Mesenteric fat pad (tissue), 1 donor: Measurements from ENCODE around the gene SMIM38. TPM values are rescaled to one million over a fixed set of nuclear protein-coding genes. Genes with fewer than 3 reads are reported as not detected.

Experiments
- DNase-seq: peaks from one replicate; pipeline ENCODE4 v3.0.0-alpha.2; 2020; ENCODE audit warnings: low spot score
- total RNA-seq: library from RNA; stranded (reverse); fragmentation: NEBNext Ultra II Directional; extraction: Animal tissue kit (Norgen Biotek cat#: 25700); gene quantifications from one replicate; pipeline ENCODE4 v1.2.1, GENCODE V29; 2021
- donor health status: DM: yes; HTN: yes; CAD: no.

SMIM38 gene
- total RNA-seq, 1 donor from 2014 or later: 0.29 TPM

DNA sequence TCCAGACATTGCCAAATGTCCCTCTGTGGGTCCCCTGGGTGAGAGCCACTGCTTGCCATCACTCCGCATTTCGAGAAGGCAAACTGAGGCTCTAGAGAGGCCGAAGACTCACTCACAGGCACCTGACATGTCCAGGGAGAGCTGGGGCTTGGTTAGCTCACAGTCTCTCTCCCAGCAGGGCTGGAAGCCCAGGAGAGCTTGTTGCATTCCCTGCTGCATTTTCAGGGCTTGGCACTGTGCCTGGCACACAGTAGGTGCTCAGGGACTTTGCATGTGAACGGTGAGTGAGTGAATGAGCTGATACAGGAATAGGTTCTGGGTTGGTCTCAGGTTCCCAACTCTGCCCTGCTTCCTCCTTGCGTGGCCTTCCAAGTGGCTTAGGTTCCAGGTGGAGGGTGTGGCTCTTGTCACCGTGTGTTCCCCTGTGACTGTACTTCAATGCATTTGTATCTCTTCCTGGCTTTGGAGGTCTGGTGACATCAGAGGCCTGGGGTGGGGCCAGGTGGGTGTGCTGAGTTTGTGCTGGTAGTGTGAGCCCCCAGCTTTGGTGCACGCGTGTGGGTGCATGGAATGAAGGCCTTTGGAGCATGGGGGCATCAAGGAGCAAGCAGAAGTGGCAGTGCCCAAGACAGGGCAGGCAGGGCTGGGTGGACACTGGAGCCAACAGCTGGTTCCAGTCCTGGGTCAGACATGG lies 18.4 kb upstream of the SMIM38 start:
- DNase-seq: peak; percentile 75

DNA sequence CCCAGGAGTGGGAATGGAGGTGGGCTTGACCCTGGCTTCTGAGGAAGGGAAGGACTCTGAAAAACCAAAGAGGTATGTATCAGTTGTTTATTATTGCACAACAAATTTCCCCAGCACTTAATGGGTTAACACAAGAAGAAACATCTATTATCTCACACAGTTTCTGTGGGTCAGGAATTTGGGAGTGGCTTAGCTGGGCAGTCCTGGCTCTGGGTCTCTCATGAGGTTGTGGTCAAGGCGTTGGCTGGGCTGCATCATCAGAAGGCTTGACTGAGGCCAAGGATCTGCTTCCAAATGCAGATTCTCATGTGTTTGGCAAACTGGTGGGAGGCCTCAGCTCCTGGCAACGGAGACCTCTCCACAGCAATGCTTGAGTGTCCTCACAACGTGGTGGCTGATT lies 17.5 kb upstream of the SMIM38 start:
- DNase-seq: no peak

DNA sequence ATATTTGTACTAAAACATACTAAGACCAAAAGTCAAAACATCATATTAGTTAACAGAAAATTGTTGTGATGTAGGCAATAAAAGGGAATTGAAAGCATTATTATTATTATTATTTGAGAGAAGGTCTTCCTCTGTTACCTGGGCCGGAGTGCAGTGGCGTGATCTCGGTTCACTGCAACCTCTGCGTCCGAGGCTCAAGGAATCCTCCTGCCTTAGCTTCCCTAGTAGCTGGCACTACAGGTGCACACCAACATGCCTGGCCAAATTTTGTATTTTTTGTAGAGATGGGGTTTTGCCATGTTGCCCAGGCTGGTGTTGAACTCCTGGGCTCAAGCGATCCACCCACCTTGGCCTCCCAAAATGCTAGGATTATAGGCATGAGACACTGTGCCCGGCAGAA lies 15.6 kb upstream of the SMIM38 start:
- peak; percentile 22 for DNase-seq

DNA sequence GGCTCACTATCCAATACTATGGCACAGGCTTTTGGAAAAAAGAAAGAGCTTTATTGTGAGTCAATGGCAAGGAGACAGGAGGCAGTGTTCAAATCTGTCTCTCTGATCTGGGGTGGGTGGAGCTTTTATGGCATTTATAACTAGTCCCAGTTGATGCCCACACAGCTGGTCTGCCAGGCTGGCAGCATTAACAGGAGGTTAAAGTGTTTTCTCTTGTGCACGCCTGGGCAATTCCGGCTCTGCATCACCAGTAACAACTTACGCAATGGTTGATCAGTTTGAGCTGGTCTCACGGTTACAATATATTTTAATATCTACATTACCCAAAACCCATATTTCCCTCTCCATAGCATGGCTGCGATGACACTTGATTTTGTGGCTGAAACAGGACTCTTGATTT lies 15.1 kb upstream of the SMIM38 start:
- peak; percentile 22 for DNase-seq

DNA sequence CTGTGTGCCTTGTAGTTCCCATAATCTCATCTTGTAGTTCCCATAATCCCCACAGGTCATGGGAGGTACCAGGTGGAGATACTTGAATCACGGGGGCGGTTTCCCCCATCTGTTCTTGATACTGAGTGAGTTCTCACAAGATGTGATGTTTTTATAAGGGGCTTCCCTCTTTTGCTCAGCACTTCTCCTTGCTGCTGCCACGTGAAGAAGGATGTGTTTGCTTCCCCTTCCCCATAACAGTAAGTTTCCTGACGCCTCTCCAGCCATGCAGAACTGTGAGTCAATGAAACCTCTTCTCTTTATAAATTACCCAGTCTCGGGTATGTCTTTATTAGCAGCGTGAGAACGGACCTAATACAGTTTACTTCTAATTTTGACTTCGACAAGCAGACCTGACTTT lies 14.0 kb upstream of the SMIM38 start:
- no peak for DNase-seq

DNA sequence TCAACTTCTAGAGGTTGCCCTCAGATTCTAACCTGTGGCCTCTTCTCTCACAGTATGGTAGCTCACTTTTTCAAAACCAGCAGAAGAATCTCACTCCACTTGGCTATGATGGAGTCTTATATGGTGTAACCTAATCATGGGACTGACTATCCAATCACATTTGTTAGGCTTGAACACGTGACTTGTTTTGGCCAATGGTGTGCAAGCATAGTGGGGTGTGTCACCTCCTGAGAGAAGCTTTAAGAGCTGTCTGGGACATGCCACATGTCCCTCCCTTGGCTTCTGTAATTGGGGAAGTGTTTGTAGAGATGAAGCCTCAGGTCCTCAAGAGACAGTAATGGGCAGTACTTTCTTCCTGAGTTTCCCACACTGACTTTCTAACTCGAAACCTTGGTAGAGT lies 12.8 kb upstream of the SMIM38 start:
- DNase-seq: no peak

DNA sequence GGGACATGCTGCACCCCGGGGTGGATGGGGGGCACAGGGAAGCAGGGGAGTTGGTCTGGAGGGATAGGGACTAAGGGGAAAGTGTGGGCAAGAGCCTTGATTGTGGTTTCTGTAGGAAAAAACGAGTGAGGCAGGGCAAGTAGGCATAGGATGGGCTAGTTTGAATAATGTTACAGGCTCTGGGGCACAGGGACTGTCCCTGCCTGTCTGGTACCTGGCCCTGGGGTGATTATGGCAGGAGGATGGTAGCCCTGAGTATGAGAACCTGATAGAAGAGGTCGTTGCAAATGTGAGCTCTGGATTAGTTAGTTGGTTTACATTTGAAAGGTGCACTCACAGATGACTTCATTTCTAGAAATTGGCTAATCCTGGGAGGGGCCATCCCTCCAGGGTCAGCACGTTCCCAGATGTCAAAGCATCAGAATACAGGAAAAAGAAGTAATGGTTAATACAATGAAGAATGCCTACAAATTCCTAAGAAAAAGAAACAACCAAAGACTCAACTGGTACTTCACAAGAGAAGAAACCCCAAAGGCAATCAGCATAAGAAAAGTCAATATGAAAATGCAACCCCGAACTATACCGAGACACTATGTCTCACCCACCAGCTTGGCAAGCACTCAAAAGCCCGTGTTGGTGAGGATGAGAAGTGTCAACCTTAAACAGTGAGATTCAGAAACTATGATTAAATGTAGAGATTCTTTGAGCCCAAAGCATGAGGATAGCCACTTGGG lies 11.3 kb upstream of the SMIM38 start:
- no peak for DNase-seq

DNA sequence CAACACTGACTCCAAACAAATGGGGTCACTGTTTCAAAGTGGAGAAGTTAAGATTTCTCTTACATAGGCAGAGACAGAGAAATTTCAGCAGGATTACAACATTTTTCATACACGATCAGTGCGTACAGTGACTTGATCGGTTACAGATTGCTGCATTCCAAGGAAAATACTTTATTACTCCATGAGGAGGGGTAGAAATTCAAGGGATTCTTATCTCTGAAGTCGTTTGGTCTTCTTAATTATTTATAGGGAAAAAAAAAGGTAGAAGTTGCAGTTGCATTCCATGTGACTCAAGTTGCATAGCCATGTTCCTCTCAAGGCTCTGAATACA lies 10.7 kb upstream of the SMIM38 start:
- DNase-seq: no peak

DNA sequence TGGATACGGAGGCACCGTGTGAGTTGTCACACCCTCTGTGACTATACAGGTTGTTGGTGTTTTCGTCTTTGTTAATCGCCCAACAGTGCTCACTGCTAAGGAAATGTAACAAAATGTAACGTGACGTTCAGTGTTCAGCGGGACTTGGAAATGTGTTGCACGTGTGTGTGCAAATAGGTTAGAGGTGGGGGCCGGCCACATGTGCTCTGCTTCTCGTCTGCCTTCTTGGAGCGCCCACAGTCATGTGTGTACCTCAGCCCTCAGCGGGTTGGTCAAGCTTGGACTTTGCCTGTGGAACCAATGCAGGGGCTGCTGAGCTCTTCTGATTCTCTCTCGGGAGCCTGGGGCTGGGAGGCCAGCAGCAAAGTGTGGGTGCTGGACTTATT lies 7.4 kb upstream of the SMIM38 start:
- peak; percentile 75 for DNase-seq

DNA sequence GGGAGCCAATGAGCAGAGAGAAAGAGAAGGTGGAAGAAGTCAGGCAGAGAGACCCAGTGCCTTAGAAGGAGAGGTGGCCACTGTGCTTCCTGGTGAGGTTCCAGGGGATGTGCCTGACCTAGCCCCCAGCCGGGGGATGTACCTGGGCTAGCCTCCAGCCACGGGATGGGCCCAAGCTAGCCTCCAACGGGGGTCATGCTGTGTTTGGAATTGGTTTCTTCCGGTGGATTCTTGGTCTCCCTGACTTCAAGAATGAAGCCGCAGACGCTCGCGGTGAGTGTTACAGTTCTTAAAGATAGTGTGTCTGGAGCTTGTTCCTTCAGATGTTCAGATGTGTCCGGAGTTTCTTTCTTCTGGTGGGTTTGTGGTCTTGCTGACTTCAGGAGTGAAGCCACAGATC lies 6.9 kb upstream of the SMIM38 start:
- DNase-seq: no peak

DNA sequence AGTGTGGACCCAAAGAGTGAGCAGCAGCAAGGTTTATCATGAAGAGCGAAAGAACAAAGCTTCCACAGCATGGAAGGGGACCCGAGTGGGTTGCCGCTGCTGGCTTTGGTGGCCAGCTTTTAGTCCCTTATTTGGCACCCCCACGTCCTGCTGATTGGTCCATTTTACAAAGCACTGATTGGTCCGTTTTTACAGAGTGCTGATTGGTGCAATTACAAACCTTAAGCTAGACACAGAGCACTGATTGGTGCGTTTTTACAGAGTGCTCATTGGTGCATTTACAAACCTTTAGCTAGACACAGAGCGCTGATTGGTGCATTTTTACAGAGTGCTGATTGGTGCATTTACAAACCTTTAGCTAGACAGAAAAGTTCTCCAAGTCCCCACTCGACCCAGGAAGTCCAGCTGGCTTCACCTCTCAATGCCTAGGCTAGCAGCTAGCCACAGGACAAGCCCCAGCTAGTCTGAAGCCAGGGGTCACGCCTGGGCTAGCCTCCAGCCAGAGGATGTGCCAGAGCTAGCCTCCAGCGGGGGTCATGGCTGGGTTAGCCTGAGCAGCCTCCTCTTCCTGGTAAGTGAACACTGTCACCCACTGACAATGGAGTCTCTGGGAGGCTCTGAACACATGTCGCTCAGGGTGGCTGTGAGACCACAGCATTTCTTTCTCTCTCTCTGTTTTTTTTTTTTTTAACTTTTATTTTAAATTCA lies 6.2 kb upstream of the SMIM38 start:
- DNase-seq: peak; percentile 72

DNA sequence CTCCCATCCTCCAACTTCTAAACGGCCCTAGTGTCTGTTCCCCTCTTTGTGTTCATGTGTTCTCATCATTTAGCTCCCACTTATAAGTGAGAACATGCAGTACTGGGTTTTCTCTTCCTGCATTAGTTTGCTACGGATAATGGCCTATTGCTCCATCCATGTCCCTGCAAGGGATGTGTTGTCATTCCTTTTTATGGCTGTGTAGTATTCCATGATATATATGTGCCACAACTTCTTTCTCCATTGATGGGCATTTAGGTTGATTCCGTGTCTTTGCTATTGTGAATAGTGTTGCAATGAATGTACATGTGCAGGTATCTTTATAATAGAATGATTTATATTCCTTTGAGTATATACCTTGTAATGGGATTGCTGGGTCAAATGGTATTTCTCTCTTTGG lies 5.6 kb upstream of the SMIM38 start:
- DNase-seq: no peak

DNA sequence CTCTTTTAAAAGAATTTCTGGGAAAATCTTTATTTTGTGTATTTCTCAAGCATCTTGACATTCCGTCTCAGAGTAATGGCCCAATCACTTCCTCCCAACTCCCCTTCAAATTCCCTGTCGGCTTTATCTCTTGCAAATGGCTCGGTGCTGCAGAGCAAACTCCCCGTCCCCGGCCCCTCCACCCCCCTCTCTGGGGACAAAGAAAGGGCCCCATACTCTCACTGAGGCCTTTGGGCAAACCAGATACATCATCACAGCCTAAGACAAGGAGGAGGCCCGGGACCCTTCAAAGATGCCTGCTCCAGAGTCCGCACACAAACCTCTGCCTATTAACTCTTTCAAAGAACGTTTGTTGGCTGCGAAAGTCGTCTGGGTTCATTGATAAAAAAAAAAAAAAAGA lies 3.9 kb upstream of the SMIM38 start:
- no peak for DNase-seq

DNA sequence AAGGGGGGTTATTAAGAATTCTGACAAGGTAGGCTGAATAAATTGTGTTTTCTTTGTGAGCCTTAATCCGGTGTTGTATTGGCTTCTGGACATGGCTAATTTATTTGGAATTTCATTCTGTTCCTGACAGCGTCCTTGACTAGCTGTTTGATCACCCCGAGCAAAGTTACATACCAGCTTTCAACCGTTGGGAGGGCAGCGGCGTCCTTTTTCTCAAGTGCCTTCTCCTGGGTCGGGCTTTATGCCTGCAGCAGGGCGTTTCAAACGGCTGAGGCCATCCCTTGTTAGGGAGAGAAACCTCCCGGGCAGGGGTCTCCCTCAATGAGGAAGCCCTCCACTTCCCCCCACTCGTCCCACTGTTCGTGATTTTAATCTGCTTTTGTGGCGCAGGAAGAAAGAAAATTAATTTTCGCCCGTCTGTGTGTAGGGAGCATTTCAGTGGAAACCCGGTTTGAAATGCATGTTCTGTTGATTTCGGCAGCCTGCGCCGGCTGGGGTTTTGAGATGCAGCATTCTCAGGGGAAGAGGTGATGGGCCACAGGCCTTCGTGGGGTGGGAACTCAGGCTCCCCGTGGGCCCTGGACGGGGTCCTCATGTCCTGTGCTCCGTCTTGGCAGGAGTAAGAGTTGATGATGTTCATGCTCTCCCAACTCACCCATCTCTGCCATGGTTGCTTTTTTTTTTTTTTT lies 2.9 kb upstream of the SMIM38 start:
- no peak for DNase-seq

DNA sequence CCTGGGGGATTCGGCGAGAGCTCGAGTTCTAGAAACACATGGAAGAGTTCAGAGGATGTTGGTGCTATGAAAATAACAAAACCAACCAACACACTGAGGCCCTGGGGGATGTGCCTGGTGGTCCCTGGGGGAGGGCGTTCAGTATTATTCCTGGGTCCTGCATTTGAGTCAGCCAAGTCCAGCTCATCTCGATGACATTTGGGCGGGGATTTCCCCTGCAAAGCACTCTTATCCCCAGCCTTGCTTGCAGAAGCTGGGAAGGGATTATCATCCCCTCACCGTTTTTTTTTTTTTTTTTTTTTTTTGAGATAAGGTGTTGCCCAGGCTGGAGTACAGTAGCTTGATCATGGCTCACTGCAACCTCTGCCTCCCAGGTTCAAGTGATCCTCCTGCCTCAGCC lies 2.1 kb upstream of the SMIM38 start:
- DNase-seq: no peak

DNA sequence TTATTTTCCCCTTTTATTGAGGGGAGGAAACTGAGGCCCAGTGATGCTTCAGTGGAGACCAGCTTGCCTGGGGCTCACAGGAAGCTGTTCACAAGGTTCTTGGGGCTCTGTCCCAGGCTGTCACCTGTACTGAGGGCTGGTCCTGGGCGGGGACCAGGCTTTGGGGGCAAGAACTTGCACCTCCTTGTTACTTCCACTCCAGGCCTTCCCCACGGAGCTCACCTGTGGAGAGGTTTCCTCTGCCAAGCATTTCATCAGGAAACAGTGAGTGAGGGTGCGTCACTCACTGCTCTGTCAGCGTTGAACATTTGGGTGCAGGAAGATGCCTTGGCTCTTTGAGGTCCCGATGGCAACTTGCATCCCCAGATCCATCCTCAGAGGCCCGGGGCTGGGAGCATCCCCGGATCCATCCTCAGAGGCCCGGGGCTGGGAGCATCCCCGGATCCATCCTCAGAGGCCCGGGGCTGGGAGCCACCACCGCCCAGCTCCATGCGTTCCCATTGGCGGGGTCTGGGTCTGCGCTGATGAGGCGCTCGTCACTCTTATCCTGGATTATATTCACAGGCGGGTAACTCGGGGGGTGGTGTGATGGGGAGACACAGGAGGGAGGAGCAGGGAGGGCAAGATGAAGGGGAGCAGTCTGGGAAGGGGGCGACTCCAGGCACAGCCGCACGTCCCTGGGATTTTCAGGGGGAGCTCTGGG lies 1.4 kb upstream of the SMIM38 start:
- DNase-seq: peak; percentile 86

DNA sequence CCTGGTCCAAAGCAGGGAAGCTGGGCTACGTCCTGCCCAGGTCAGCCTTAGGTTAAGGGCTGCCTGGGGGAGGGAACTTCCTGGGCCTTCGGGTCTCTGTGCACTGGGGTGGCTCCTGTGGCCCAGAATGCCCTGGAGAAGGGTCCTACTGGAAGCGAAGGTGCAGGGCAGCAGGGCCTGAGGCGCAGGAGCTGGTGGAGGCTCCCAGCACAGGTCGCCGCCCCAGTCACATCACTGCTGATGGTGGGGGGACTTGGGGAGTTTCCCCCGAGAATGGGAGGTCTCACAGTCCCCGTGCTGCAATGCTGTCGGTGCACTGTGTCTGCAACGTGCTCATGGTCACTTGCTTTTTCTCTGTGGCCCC lies 815 bp upstream of the SMIM38 start:
- peak; percentile 64 for DNase-seq

DNA sequence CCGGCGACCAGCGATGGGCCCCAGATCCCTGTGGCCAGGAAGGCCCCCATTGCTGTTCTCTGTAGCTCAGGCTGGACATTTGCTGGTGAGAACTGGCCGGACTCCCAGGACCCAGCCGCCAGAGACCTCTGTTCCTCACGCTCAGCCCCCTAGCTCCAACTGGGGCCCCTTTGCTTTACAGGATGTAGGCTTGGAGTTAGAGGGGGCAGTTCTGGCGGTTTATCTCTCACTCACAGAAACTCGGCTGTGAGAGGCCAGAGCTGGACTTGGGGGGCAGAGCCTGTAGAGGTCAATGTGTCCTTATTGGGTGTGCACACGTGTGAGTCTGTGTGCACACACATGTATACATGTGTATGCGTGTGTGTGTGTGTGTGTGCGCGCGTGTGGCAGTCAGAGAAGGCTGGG lies 502 bp downstream of the SMIM38 start:
- DNase-seq: peak; percentile 68

DNA sequence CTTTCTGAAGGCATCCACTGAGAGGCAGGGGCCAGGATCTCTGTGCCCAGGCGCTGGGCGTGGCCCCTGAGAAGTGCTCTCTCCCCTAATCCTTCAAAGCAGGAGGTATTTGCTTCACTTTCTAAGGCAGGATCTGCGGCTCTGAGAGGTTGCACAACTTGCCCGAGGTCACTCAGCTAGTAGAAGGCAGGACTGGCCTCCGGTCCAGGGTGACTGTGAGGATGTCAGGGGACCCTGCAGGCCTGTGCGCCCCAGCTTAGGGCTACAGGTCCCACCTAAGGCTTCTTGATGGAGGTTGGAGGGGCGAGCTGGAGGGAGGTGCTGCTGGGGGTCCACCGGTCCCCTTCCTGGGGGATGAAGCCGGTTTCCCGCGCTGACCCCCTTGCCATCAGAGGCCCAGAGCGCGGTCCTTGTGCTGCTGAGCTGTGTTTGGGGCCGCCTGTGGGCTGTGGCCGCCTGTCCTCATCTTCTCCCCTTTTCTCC lies 979 bp downstream of the SMIM38 start:
- DNase-seq: peak; percentile 69

DNA sequence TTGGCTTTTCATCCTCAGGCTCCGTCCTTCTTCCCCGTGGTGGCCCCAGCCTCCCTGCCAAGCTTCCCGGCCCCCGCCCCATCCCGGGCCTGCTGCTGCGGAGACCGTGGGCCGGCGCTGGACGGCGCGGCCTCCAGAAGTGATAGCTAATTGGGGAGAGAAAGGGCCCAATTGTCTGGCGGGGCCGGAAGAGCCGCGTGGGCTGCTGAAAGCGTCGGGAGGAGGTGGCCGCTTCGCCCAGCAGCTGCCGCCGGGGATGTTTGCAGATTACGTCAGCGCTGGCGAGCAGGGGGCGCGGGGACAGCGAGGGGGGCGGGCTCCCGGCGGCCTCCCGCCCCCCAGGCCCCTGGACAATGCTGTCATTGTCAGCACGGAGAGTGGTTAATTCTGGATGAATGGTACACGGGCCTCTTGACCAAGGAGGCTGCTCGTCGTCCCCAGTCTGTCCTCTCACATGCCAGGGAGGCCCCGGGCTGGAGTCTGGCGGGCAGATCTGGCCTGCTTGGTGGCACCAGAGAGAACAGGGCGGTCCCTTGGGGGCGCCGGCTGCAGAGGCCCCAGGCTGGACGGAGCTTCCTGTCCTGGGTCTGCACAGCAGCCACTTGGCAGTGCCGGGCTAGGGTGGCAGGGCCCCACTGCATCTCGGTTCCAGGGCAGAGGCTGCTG lies 1.6 kb downstream of the SMIM38 start:
- peak; percentile 81 for DNase-seq

DNA sequence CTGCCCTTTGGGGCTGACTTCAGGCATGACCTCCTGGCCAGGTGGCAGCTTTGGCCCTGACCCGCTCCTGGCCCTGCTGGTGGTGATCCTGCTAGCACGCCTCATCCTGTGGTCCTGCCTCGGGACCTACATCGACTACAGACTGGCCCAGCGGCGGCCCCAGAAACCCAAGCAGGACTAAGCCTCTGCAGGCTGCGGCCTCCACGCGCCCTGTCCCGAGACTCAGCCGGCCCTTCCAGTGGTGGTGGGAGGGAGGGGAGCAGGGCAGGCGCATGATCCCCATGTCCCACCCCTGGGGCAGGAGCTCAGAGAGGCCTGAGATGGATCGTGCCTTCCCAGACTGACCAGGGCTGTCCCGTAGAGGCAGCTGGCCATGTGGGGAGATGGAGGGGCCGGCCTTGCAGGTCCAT lies 2.1 kb downstream of the SMIM38 start:
- DNase-seq: peak; percentile 89
